Cardiac muscle cell (in vitro differentiated cells and primary cell): Measurements from ENCODE around the gene KRTAP1-5. TPM values are rescaled to one million over a fixed set of nuclear protein-coding genes. Genes with fewer than 3 reads are reported as not detected.

ENCODE experiments used
- DNase-seq, 2 donors: peaks; one replicate each; pipeline versions ENCODE4 v3.0.0 to v3.0.0-alpha.2; 2010 to 2017; ENCODE audit warnings: low read depth in 1 of 2, low spot score in 1 of 2
- H3K27ac ChIP-seq: fragments of 200-600 bp; sonication (generic); 2 replicates; pipeline ENCODE4 v1.5.1; 2016
- H3K27me3 ChIP-seq: fragments of 200-600 bp; sonication (generic); 2 replicates; pipeline ENCODE4 v1.6.0; 2016; ENCODE audit warnings: control low read depth
- H3K36me3 ChIP-seq: fragments of 200-600 bp; sonication (generic); 2 replicates; pipeline ENCODE4 v1.5.1; 2016; ENCODE audit warnings: control low read depth
- H3K4me1 ChIP-seq: fragments of 200-600 bp; sonication (generic); 2 replicates; pipeline ENCODE4 v1.8.1; 2017; ENCODE audit warnings: low read depth, mild to moderate bottlenecking, mixed run types
- H3K4me3 ChIP-seq: fragments of 200-600 bp; sonication (generic); 2 replicates; pipeline ENCODE4 v1.5.1; 2016; ENCODE audit warnings: mild to moderate bottlenecking
- H3K9me3 ChIP-seq: fragments of 200-600 bp; sonication (generic); 2 replicates; pipeline ENCODE4 v1.5.1; 2017; ENCODE audit warnings: low read depth, mild to moderate bottlenecking, control low read depth
- CTCF ChIP-seq: IDR thresholded peaks from 2 replicates; pipeline ENCODE4 v1.5.1; 2012; ENCODE audit warnings: low read depth, mild to moderate bottlenecking, low read length
- polyA plus RNA-seq: library from polyadenylated mRNA; unstranded; fragments of >200 nt; fragmentation: Nextera tagmentation; extraction: Ambion mirVana; gene quantifications from 2 replicates; pipeline ENCODE4 v1.2.1, GENCODE V29; 2016
- total RNA-seq: library from RNA; depleted of rRNA; stranded (reverse); fragments of >200 nt; gene quantifications from 2 replicates; pipeline ENCODE4 v1.2.3, GENCODE V29; 2016

The KRTAP1-5 gene, protein sequence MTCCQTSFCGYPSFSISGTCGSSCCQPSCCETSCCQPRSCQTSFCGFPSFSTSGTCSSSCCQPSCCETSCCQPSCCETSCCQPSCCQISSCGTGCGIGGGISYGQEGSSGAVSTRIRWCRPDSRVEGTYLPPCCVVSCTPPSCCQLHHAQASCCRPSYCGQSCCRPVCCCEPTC
- total RNA-seq (not detected in 2 replicates), polyA plus RNA-seq (not detected in 2 replicates)

DNA sequence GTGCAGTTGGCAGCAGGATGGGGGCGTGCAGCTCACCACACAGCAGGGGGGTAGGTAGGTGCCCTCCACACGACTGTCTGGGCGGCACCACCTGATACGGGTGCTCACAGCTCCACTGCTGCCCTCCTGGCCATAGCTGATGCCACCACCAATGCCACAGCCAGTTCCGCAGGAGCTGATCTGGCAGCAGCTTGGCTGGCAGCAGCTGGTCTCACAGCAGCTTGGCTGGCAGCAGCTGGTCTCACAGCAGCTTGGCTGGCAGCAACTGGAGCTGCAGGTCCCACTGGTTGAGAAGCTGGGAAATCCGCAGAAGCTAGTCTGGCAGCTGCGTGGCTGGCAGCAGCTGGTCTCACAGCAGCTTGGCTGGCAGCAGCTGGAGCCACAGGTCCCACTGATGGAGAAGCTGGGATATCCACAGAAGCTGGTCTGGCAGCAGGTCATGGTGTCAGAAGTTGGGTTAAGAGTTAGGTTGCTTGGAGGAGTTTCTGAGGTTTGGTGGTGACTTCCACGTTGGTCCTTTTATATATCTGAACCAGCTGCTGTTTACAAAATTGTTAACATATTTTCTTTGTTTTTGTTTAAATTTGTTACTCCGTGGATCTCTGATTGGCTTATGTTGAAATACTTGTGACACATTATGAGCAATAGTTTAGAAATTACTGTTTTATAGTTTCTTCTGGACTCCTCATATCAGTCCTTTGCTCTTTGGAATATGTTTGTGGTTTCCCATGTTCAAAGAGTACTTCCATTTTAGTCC, at the start of gene KRTAP1-5:
Gene KRTAP1-5 (minus strand): TSS at position 494 of the 757 bp plus-strand sequence. CDS start 53 bp downstream, at position 441.
- Histone ChIP-seq H3K36me3 (no peaks in the 10 kb centered on the region), H3K9me3 (no peaks in the 10 kb centered on the region), H3K27me3 (peaks cover 2% of the 10 kb centered on the region), H3K4me3 (no peak within 1 kb of the TSS), H3K27ac (no peak within 1 kb of the TSS), H3K4me1 (no peaks in the 10 kb centered on the region)
- no peak for TF ChIP-seq CTCF
- peak in 1 of 2 donors; percentile 21 for DNase-seq

- TF ChIP-seq CTCF = no peak
- peaks cover 3% of the 10 kb centered on the region for H3K9me3 ChIP-seq
- no peaks in the 10 kb centered on the region for H3K4me1 ChIP-seq
- H3K36me3 ChIP-seq = no peaks in the 10 kb centered on the region
- no peak overlapping the region for H3K4me3 ChIP-seq
- peaks cover 3% of the 10 kb centered on the region for H3K27me3 ChIP-seq
- DNase-seq = no peak
- H3K27ac ChIP-seq = no peak overlapping the region
Observed at GRCh38 chr17:41076788-41077187, 49.8 kb upstream of the KRTAP1-5 start.

DNA sequence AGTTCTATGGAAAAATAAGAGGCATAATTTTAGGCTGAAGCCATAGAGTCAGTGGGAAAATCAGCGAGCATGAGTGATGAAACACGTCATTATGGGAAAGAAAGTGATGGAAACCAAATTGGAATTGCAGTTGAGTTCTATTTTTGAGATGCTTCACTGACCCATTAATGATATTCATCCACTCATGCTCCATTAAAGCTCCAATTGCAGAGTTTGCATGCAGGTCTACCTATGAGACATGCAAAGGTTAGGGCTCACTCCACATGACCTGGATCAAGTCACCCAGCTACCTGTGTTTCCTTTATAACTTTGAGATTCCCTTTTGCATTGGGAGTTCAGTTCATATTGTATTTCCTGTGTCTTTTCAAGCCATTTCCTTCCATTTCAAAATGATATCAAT, 46.7 kb upstream of the KRTAP1-5 start:
- Histone ChIP-seq H3K4me3 (no peak overlapping the region), H3K36me3 (no peaks in the 10 kb centered on the region), H3K4me1 (no peaks in the 10 kb centered on the region), H3K27ac (no peak overlapping the region), H3K9me3 (peaks cover 3% of the 10 kb centered on the region), H3K27me3 (peaks cover 3% of the 10 kb centered on the region)
- no peak for TF ChIP-seq CTCF
- DNase-seq = no peak

GRCh38 chr17:41071606-41072360, 44.8 kb upstream of the KRTAP1-5 start:
- H3K27me3 ChIP-seq = peaks cover 3% of the 10 kb centered on the region
- no peak overlapping the region for H3K27ac ChIP-seq

More at GRCh38 chr17:41071606-41072360, 44.8 kb upstream of the KRTAP1-5 start:
- no peak for TF ChIP-seq CTCF
- H3K4me1 ChIP-seq = no peaks in the 10 kb centered on the region
- H3K36me3 ChIP-seq = no peaks in the 10 kb centered on the region
- H3K4me3 ChIP-seq = no peak overlapping the region
- DNase-seq = no peak
- no peaks in the 10 kb centered on the region for H3K9me3 ChIP-seq
